GM18502 (cell line): Measurements from ENCODE around the gene EYA2.

Experiments used
- ATAC-seq: cut with Tn5 transposase; IDR thresholded peaks from one replicate; pipeline ENCODE4 v1.9.1; 2021; ENCODE audit warnings: mild to moderate bottlenecking; ENCODE audit not compliant: unreplicated experiment, poor library complexity

The EYA2 gene

GRCh38 chr20:47209982-47210381 lies 315.3 kb downstream of the EYA2 start:
- no peak for ATAC-seq

- no peak for ATAC-seq
Observed at GRCh38 chr20:47210470-47210869, 315.8 kb downstream of the EYA2 start.

- ATAC-seq, result no peak
Observed at GRCh38 chr20:47211036-47211435, 316.4 kb downstream of the EYA2 start.

- no peak for ATAC-seq
Observed at GRCh38 chr20:47212606-47213207, 318.1 kb downstream of the EYA2 start.

- no peak for ATAC-seq
Observed at GRCh38 chr20:47213966-47214365, 319.3 kb downstream of the EYA2 start.

GRCh38 chr20:47215653-47216397 lies 321.2 kb downstream of the EYA2 start:
- no peak for ATAC-seq

- ATAC-seq, result no peak
Observed at GRCh38 chr20:47216819-47217410, 322.3 kb downstream of the EYA2 start.

GRCh38 chr20:47217482-47218446 lies 323.1 kb downstream of the EYA2 start:
- ATAC-seq, result no peak

- ATAC-seq, result no peak
Observed at GRCh38 chr20:47220161-47220582, 325.5 kb downstream of the EYA2 start.

GRCh38 chr20:47221036-47221625 lies 326.5 kb downstream of the EYA2 start:
- ATAC-seq, result no peak

GRCh38 chr20:47222468-47223119 lies 328.0 kb downstream of the EYA2 start:
- ATAC-seq, result no peak

GRCh38 chr20:47223896-47224295 lies 329.3 kb downstream of the EYA2 start:
- ATAC-seq, result no peak

GRCh38 chr20:47224300-47224791 lies 329.7 kb downstream of the EYA2 start:
- no peak for ATAC-seq

- ATAC-seq, result no peak
Observed at GRCh38 chr20:47224857-47225256, 330.2 kb downstream of the EYA2 start.

- ATAC-seq, result no peak
Observed at GRCh38 chr20:47225458-47225857, 330.8 kb downstream of the EYA2 start.

- ATAC-seq, result no peak
Observed at GRCh38 chr20:47227119-47227518, 332.5 kb downstream of the EYA2 start.

- no peak for ATAC-seq
Observed at GRCh38 chr20:47227576-47227975, 332.9 kb downstream of the EYA2 start.

GRCh38 chr20:47228654-47229053 lies 334.0 kb downstream of the EYA2 start:
- ATAC-seq, result no peak

- no peak for ATAC-seq
Observed at GRCh38 chr20:47230811-47231256, 336.2 kb downstream of the EYA2 start.
